ENCODE measurements around the gene ZNF138.

ZNF138 gene

GRCh38 chr7:64878684-64879083, 84.5 kb downstream of the ZNF138 start:
- Histone ChIP-seq H3K4me1 (ENCODE audit: control insufficient read depth, insufficient read depth, low read length) (no peaks in the 10 kb centered on the region), H3K9me3 (ENCODE audit: control insufficient read depth, insufficient read depth, low read depth, low read length) (no peaks in the 10 kb centered on the region), H3K4me3 (ENCODE audit: low read depth, low read length) (no peak overlapping the region), H3K27ac (ENCODE audit: extremely low read depth, low read depth, low read length) (no peak overlapping the region), H3K36me3 (ENCODE audit: control insufficient read depth in 2 of 2, insufficient read depth in 1 of 2, low read length in 2 of 2) (no peaks in the 10 kb centered on the region)
- ChIA-PET POLR2A (no interaction called here), CTCF (no interaction called here)
- TF ChIP-seq, protein P1, sequence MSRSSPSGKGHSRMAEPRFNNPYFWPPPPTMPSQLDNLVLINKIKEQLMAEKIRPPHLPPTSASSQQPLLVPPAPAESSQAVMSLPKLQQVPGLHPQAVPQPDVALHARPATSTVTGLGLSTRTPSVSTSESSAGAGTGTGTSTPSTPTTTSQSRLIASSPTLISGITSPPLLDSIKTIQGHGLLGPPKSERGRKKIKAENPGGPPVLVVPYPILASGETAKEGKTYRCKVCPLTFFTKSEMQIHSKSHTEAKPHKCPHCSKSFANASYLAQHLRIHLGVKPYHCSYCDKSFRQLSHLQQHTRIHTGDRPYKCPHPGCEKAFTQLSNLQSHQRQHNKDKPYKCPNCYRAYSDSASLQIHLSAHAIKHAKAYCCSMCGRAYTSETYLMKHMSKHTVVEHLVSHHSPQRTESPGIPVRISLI (tag by site-specific recombination; IDR thresholded peaks at IDR 0.05) = no peak
- TF ChIP-seq, protein P2, sequence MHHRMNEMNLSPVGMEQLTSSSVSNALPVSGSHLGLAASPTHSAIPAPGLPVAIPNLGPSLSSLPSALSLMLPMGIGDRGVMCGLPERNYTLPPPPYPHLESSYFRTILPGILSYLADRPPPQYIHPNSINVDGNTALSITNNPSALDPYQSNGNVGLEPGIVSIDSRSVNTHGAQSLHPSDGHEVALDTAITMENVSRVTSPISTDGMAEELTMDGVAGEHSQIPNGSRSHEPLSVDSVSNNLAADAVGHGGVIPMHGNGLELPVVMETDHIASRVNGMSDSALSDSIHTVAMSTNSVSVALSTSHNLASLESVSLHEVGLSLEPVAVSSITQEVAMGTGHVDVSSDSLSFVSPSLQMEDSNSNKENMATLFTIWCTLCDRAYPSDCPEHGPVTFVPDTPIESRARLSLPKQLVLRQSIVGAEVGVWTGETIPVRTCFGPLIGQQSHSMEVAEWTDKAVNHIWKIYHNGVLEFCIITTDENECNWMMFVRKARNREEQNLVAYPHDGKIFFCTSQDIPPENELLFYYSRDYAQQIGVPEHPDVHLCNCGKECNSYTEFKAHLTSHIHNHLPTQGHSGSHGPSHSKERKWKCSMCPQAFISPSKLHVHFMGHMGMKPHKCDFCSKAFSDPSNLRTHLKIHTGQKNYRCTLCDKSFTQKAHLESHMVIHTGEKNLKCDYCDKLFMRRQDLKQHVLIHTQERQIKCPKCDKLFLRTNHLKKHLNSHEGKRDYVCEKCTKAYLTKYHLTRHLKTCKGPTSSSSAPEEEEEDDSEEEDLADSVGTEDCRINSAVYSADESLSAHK (tag by site-specific recombination; IDR thresholded peaks at IDR 0.05) = no peak
- no peak for TF ChIP-seq ZNF37A (tag by site-specific recombination; IDR thresholded peaks at IDR 0.05)
- TF ChIP-seq ZNF623 (tag by site-specific recombination; IDR thresholded peaks at IDR 0.05) = no peak
- TF ChIP-seq ZFP3 (tag by site-specific recombination; IDR thresholded peaks at IDR 0.05; ENCODE audit: low read depth) = no peak
- TF ChIP-seq, protein P3, sequence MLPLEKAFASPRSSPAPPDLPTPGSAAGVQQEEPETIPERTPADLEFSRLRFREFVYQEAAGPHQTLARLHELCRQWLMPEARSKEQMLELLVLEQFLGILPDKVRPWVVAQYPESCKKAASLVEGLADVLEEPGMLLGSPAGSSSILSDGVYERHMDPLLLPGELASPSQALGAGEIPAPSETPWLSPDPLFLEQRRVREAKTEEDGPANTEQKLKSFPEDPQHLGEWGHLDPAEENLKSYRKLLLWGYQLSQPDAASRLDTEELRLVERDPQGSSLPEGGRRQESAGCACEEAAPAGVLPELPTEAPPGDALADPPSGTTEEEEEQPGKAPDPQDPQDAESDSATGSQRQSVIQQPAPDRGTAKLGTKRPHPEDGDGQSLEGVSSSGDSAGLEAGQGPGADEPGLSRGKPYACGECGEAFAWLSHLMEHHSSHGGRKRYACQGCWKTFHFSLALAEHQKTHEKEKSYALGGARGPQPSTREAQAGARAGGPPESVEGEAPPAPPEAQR (tag by site-specific recombination; IDR thresholded peaks at IDR 0.05) = no peak
- TF ChIP-seq ZSCAN16 (tag by site-specific recombination; IDR thresholded peaks at IDR 0.05) = no peak
- no peak for TF ChIP-seq ZNF529 (tag by site-specific recombination; IDR thresholded peaks at IDR 0.05; ENCODE audit: insufficient replicate concordance)
- TF ChIP-seq ZNF423 (tag by site-specific recombination; IDR thresholded peaks at IDR 0.05) = no peak
- TF ChIP-seq ZNF10 (tag by site-specific recombination; IDR thresholded peaks at IDR 0.05) = no peak
- no peak for TF ChIP-seq GLI2 (tag by site-specific recombination; IDR thresholded peaks at IDR 0.05; ENCODE audit: borderline replicate concordance, low read depth)
- no peak for TF ChIP-seq ZNF248 (tag by site-specific recombination; IDR thresholded peaks at IDR 0.05)
- no peak for TF ChIP-seq ZNF837 (tag by site-specific recombination; IDR thresholded peaks at IDR 0.05)
- TF ChIP-seq GLIS2 (tag by site-specific recombination; IDR thresholded peaks at IDR 0.05) = no peak
- no peak for TF ChIP-seq ZNF645 (tag by site-specific recombination; IDR thresholded peaks at IDR 0.05)
- TF ChIP-seq, protein P4, sequence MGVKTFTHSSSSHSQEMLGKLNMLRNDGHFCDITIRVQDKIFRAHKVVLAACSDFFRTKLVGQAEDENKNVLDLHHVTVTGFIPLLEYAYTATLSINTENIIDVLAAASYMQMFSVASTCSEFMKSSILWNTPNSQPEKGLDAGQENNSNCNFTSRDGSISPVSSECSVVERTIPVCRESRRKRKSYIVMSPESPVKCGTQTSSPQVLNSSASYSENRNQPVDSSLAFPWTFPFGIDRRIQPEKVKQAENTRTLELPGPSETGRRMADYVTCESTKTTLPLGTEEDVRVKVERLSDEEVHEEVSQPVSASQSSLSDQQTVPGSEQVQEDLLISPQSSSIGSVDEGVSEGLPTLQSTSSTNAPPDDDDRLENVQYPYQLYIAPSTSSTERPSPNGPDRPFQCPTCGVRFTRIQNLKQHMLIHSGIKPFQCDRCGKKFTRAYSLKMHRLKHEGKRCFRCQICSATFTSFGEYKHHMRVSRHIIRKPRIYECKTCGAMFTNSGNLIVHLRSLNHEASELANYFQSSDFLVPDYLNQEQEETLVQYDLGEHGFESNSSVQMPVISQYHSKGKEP (tag by site-specific recombination; IDR thresholded peaks at IDR 0.05) = no peak
- no peak for TF ChIP-seq ZNF354C (tag by site-specific recombination; IDR thresholded peaks at IDR 0.05; ENCODE audit: borderline replicate concordance, low read depth)
- TF ChIP-seq ZNF19 (tag by site-specific recombination; IDR thresholded peaks at IDR 0.05; ENCODE audit: low read depth) = no peak
- TF ChIP-seq ZNF704 (tag by site-specific recombination; IDR thresholded peaks at IDR 0.05) = no peak
- no peak for TF ChIP-seq ZNF223 (tag by site-specific recombination; IDR thresholded peaks at IDR 0.05)

Data from HEK293 (cell line).